CD1c-positive myeloid dendritic cell (primary cell): ENCODE measurements around the gene AP3B1.
"Not testable (repeated sequence)": the region's sequence is repeated elsewhere in the genome, so short reads cannot be mapped to it uniquely, and the experiment has no call there.

Experiments
- DNase-seq: peaks from one replicate; pipeline ENCODE4 v3.0.0-alpha.2; 2016; ENCODE audit errors: extremely low spot score

Gene AP3B1

GRCh38 chr5:78065663-78066062 lies 228.8 kb downstream of the AP3B1 start:
- no peak for DNase-seq

GRCh38 chr5:78064941-78065472 lies 229.5 kb downstream of the AP3B1 start:
- DNase-seq, result no peak

GRCh38 chr5:78063495-78063894 lies 231.0 kb downstream of the AP3B1 start:
- DNase-seq, result no peak

DNA sequence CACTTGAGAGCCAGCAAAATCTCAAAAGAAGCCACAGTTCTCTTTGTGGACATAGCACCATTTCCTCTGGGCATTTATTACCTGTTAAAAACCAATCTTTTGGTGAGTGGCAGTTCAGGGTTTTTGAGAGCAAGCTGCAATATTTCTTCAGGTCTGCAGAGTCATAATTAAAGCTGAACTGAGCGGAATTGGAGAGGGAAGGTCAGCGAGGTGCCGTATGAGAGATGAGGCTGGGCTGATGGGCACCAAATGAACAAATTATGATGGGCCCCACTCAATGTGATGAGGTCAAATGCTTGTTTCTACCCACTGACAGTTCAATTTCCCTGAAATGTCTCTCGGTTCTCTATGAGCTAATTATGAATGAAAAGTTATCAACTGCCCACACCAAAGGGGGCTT lies 231.9 kb downstream of the AP3B1 start:
- no peak for DNase-seq

- no peak for DNase-seq
Measured at GRCh38 chr5:78060421-78060820, 234.1 kb downstream of the AP3B1 start.

- no peak for DNase-seq
Measured at GRCh38 chr5:78058625-78059024, 235.9 kb downstream of the AP3B1 start.

DNA sequence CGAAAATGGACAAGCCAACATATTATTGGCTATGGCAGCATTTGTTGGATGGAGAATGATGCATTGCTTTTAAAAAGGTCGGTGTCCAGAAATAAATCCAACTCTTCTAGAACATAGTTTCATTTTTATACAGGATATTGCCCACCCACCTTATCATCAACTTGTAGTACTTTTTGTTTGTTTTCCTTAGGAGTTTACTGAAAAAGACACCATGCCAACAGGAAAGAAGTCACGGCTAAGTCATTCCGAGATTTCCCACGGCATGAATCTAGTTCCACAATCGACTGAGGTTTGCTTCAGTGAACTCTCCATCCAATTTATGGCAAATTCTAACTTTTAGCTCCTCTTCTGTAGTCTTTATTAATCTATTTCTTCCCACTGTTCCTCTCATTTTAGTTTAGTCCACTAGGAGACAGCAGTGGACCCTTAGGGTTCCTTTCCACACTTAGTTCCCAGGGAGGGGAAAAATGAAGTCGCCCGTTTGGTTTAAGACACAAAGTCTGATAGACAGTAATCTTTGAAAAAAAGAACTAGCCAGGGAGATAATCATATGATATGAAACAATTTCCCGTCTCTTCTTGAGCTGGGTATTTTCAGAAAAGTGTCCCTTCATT lies 237.5 kb downstream of the AP3B1 start:
- no peak for DNase-seq

DNA sequence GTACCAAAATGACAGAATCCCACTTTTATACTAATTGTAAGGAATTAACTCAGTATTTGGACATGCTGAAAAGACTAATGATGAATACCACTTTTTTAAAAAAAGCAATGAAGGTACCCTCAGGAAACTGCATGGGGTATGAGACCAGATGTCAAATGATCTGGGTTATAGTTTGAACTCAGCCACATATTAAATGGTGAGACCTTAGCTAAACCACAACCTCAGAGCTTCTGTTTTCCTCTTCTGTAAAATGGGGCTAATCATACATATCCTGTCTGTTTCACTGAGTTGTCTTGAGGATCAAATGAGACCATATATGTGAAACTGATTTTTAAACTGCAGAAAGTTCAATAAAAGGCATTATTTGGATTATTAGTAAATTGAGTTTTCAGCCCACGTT lies 238.4 kb downstream of the AP3B1 start:
- DNase-seq, result no peak

GRCh38 chr5:78050888-78051287 lies 243.6 kb downstream of the AP3B1 start:
- no peak for DNase-seq

- not testable (repeated sequence) for DNase-seq
Measured at GRCh38 chr5:78046823-78047222, 247.7 kb downstream of the AP3B1 start.

- no peak for DNase-seq
Measured at GRCh38 chr5:78046006-78046405, 248.5 kb downstream of the AP3B1 start.

- no peak for DNase-seq
Measured at GRCh38 chr5:78041805-78042204, 252.7 kb downstream of the AP3B1 start.

DNA sequence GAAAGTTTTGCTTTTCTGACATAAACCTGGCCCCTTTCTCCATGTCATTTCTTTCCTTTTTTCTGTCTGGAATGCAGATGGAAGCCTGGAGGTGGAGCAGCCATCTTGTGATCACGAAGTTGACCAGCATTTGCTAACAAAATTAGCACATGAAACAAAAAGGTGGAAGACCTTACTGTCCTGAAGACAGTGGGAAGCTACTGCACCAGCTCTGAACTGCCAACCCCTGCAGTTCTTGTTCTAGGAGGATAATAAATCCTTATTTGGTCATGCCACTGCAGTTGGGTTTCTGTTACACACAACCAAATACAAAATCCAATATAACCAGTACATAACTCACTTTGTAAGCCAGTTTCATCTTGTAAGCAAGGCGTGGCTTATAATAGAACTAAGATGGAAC lies 269.0 kb downstream of the AP3B1 start:
- DNase-seq, result no peak

- no peak for DNase-seq
Measured at GRCh38 chr5:78019744-78020143, 274.8 kb downstream of the AP3B1 start.

- no peak for DNase-seq
Measured at GRCh38 chr5:78016863-78017529, 277.5 kb downstream of the AP3B1 start.

GRCh38 chr5:78009937-78010527 lies 284.5 kb downstream of the AP3B1 start:
- no peak for DNase-seq

DNA sequence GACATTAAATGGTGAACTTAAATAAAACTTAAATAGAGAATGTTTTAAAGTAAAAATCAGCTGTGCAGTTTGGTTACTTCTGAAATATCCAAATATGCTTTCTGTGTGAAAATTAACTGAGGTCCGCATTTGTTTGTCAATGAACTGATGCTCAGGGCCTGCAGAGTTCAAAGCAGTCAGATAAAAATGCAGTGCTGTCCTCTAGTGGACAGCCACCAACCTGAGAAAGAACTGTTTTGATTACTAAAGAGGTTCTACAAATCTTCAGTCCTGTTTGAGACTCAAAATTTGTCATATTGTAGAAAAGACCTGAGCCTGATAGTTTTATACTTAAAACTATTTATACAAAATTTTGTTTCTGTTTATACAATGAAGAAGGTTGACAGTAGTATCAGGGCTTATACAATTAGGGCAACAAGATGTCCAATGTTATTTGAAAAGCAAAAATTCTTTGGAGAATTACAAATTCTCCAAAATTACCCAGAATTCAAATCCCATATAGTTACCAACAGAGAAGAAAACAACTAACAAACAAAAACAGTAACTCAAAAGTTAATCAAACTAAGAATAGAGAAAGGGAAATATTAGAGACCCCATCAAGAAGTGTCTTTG lies 286.0 kb downstream of the AP3B1 start:
- DNase-seq, result peak; percentile 28

- DNase-seq, result no peak
Measured at GRCh38 chr5:78007233-78007632, 287.3 kb downstream of the AP3B1 start.

- no peak for DNase-seq
Measured at GRCh38 chr5:78006449-78006848, 288.0 kb downstream of the AP3B1 start.

- DNase-seq, result no peak
Measured at GRCh38 chr5:78005021-78005785, 289.3 kb downstream of the AP3B1 start.

GRCh38 chr5:78004559-78004958 lies 289.9 kb downstream of the AP3B1 start:
- DNase-seq, result no peak

- no peak for DNase-seq
Measured at GRCh38 chr5:78003919-78004318, 290.6 kb downstream of the AP3B1 start.
